Right ventricle myocardium superior (tissue), 1 donor: ENCODE data around the gene ANKRD65. TPM values are rescaled to one million over a fixed set of nuclear protein-coding genes. Genes with fewer than 3 reads are reported as not detected.

Experiments used
- total RNA-seq: library from RNA; stranded (reverse); fragmentation: NEBNext Ultra II Directional; extraction: Animal tissue kit (Norgen Biotek cat#: 25700); gene quantifications from one replicate; pipeline ENCODE4 v1.2.1, GENCODE V29; 2021
- donor health status: DM: no; HTN: yes; CAD: no; lungs with severe emphysema.

The ANKRD65 gene
- total RNA-seq, 1 donor from 2014 or later = 1.8 TPM

Other genes with a start within 250 kb of the ANKRD65 start
- 0.22 TPM for gene TTLL10, start 247.4 kb downstream of the ANKRD65 start, total RNA-seq
- gene TNFRSF18, start 214.7 kb downstream of the ANKRD65 start, total RNA-seq = 0.32 TPM
- gene TNFRSF4, start 207.1 kb downstream of the ANKRD65 start, total RNA-seq = 2.1 TPM
- 110 TPM for gene SDF4, start 189.3 kb downstream of the ANKRD65 start, total RNA-seq
- 8.6 TPM for gene B3GALT6, start 189.0 kb downstream of the ANKRD65 start, total RNA-seq
- gene C1QTNF12, start 174.6 kb downstream of the ANKRD65 start, total RNA-seq = 0.51 TPM
- 34.7 TPM for gene UBE2J2, start 147.4 kb downstream of the ANKRD65 start, total RNA-seq
- 2.6 TPM for gene SCNN1D, start 140.8 kb downstream of the ANKRD65 start, total RNA-seq
- 56.3 TPM for gene ACAP3, start 113.3 kb downstream of the ANKRD65 start, total RNA-seq
- gene PUSL1, start 112.7 kb downstream of the ANKRD65 start, total RNA-seq = 10.6 TPM
- gene INTS11, start 96.6 kb downstream of the ANKRD65 start, total RNA-seq = 70.9 TPM
- gene CPTP, start 96.5 kb downstream of the ANKRD65 start, total RNA-seq = 113 TPM
- gene TAS1R3, start 90.0 kb downstream of the ANKRD65 start, total RNA-seq = 0.40 TPM
- 126 TPM for gene DVL1, start 71.9 kb downstream of the ANKRD65 start, total RNA-seq
- 21.7 TPM for gene MXRA8, start 62.7 kb downstream of the ANKRD65 start, total RNA-seq
- gene AURKAIP1, start 46.1 kb downstream of the ANKRD65 start, total RNA-seq = 271 TPM
- gene CCNL2, start 21.9 kb downstream of the ANKRD65 start, total RNA-seq = 45.7 TPM
- 144 TPM for gene MRPL20, start 14.0 kb downstream of the ANKRD65 start, total RNA-seq
- gene VWA1, start 14.4 kb upstream of the ANKRD65 start, total RNA-seq = 17.1 TPM
- 0.94 TPM for gene ATAD3C, start 28.4 kb upstream of the ANKRD65 start, total RNA-seq
- gene ATAD3B, start 50.5 kb upstream of the ANKRD65 start, total RNA-seq = 7.9 TPM
- 18.5 TPM for gene ATAD3A, start 90.9 kb upstream of the ANKRD65 start, total RNA-seq
- gene TMEM240, start 119.3 kb upstream of the ANKRD65 start, total RNA-seq = 7.5 TPM
- 106 TPM for gene SSU72, start 153.6 kb upstream of the ANKRD65 start, total RNA-seq
- gene FNDC10, start 178.9 kb upstream of the ANKRD65 start, total RNA-seq = 2.0 TPM
- gene MIB2, start 194.2 kb upstream of the ANKRD65 start, total RNA-seq = 110 TPM
- 25.1 TPM for gene MMP23B, start 210.9 kb upstream of the ANKRD65 start, total RNA-seq
- 23.6 TPM for gene CDK11B, start 237.7 kb upstream of the ANKRD65 start, total RNA-seq